Thoracic aorta (tissue), 2 donors: Measurements from ENCODE around the gene TXNRD1. TPM values are rescaled to one million over a fixed set of nuclear protein-coding genes. Genes with fewer than 3 reads are reported as not detected.

Experiments used
- ATAC-seq: fragments of 150-250 bp; one replicate; pipeline ENCODE4 v1.8.0; 2017; ENCODE audit warnings: low read depth; ENCODE audit not compliant: insufficient number of reproducible peaks, low FRiP score
- DNase-seq: peaks from one replicate; pipeline ENCODE4 v3.0.0-alpha.2; 2020; ENCODE audit warnings: low spot score
- H3K27ac ChIP-seq, 2 donors: fragments of 200-600 bp; sonication (generic); 1 replicate in 1 of 2; 2 replicates in 1 of 2; pipeline ENCODE4 v1.5.1; 2016; ENCODE audit warnings: mild to moderate bottlenecking in 2 of 2, moderate library complexity in 2 of 2
- H3K27me3 ChIP-seq: fragments of 200-600 bp; sonication (generic); replicated peaks from 2 replicates; pipeline ENCODE4 v1.6.0; 2016; ENCODE audit warnings: mild to moderate bottlenecking; ENCODE audit not compliant: insufficient read depth
- H3K36me3 ChIP-seq: fragments of 200-600 bp; sonication (generic); one replicate; pipeline ENCODE4 v1.5.1; 2016
- H3K4me1 ChIP-seq, 2 donors: fragments of 200-600 bp; sonication (generic); 1 replicate in 1 of 2; 2 replicates in 1 of 2; pipeline versions ENCODE4 v1.5.1 to v1.6.0; 2016; ENCODE audit warnings: low read depth in 2 of 2, mild to moderate bottlenecking in 1 of 2; ENCODE audit not compliant: control insufficient read depth in 1 of 2
- H3K4me3 ChIP-seq: fragments of 200-600 bp; sonication (generic); 2 replicates; pipeline ENCODE4 v1.5.1; 2016; ENCODE audit warnings: mild to moderate bottlenecking
- H3K9me3 ChIP-seq: fragments of 200-600 bp; sonication (generic); 2 replicates; pipeline ENCODE4 v1.5.1; 2016
- CTCF ChIP-seq: fragments of 200-600 bp; sonication (generic); IDR thresholded peaks from one replicate; pipeline ENCODE4 v1.5.1; 2019; ENCODE audit warnings: antibody characterized with exemption
- total RNA-seq, 2 donors: library from RNA; depleted of rRNA; stranded (reverse); fragments of >200 nt; gene quantifications; one replicate each; pipeline versions ENCODE4 v1.1.0 to v1.2.3, GENCODE V29; 2016

Gene TXNRD1
- total RNA-seq, 2 donors from 2014 or later, result 269 to 332 TPM

- peaks cover 4% of the 10 kb centered on the region for H3K9me3 ChIP-seq
- no peaks in the 10 kb centered on the region for H3K36me3 ChIP-seq
- DNase-seq (no peak), ATAC-seq (peak; percentile 48)
- H3K27ac ChIP-seq, result peak overlapping the region; percentile 3 to 52
- no peak for TF ChIP-seq CTCF
- H3K27me3 ChIP-seq, result no peaks in the 10 kb centered on the region
- H3K4me3 ChIP-seq, result no peak overlapping the region
- H3K4me1 ChIP-seq, result peaks cover 12 to 17% of the 10 kb centered on the region in 2 donors
Observed at GRCh38 chr12:104197264-104197663, 18.3 kb upstream of the TXNRD1 start.

- Histone ChIP-seq H3K4me3 (no peak overlapping the region), H3K27me3 (no peaks in the 10 kb centered on the region), H3K36me3 (no peaks in the 10 kb centered on the region), H3K9me3 (peaks cover 4% of the 10 kb centered on the region), H3K4me1 (peaks cover 12 to 17% of the 10 kb centered on the region in 2 donors), H3K27ac (no peak overlapping the region)
- ATAC-seq (no peak), DNase-seq (no peak)
- TF ChIP-seq CTCF, result no peak
Observed at GRCh38 chr12:104199964-104200363, 15.6 kb upstream of the TXNRD1 start.

GRCh38 chr12:104201238-104202001 lies 14.2 kb upstream of the TXNRD1 start:
- H3K27ac ChIP-seq, result no peak overlapping the region
- H3K27me3 ChIP-seq, result no peaks in the 10 kb centered on the region
- ATAC-seq (no peak), DNase-seq (no peak)
- H3K4me3 ChIP-seq, result no peak overlapping the region
- peak; percentile 73 for TF ChIP-seq CTCF
- peaks cover 12 to 16% of the 10 kb centered on the region in 2 donors for H3K4me1 ChIP-seq
- H3K9me3 ChIP-seq, result peaks cover 4% of the 10 kb centered on the region
- no peaks in the 10 kb centered on the region for H3K36me3 ChIP-seq

- H3K4me1 ChIP-seq, result no peaks in the 10 kb centered on the region
- TF ChIP-seq CTCF, result no peak
- no peak for ATAC-seq
Observed at GRCh38 chr12:104204690-104205480, 10.7 kb upstream of the TXNRD1 start.

GRCh38 chr12:104207416-104208205 lies 8.0 kb upstream of the TXNRD1 start:
- DNase-seq (no peak), ATAC-seq (no peak)
- Histone ChIP-seq H3K36me3 (no peaks in the 10 kb centered on the region), H3K27ac (no peak overlapping the region), H3K4me3 (no peak overlapping the region), H3K27me3 (no peaks in the 10 kb centered on the region), H3K4me1 (no peaks in the 10 kb centered on the region), H3K9me3 (no peaks in the 10 kb centered on the region)
- no peak for TF ChIP-seq CTCF

More at GRCh38 chr12:104204690-104205480, 10.7 kb upstream of the TXNRD1 start:
- Histone ChIP-seq H3K27ac (no peak overlapping the region), H3K36me3 (no peaks in the 10 kb centered on the region), H3K4me3 (no peak overlapping the region), H3K9me3 (peaks cover 4% of the 10 kb centered on the region), H3K27me3 (no peaks in the 10 kb centered on the region)
- no peak for DNase-seq
